ENCODE data around the gene HORMAD2.

GRCh38 chr22:30169002-30169401, 88.7 kb downstream of the HORMAD2 start:
- no peak for TF ChIP-seq EZH2 (IDR thresholded peaks at IDR 0.05; ENCODE audit: insufficient read depth, low read length)
- no peak for TF ChIP-seq CTCF (IDR thresholded peaks at IDR 0.05; ENCODE audit: insufficient read depth, low read depth, low read length)
